OCI-LY1 (cell line): ENCODE data around the gene PHLPP1.

Source experiments
- H2AFZ ChIP-seq: fragments of 200-600 bp; sonication (generic), shearing (Covaris generic); 2 replicates; pipeline ENCODE4 v1.6.0; 2014; ENCODE audit warnings: antibody characterized with exemption, mild to moderate bottlenecking, low read length
- H3F3A ChIP-seq: fragments of 200-600 bp; sonication (generic), shearing (Covaris generic); 2 replicates; pipeline ENCODE4 v1.6.0; 2014; ENCODE audit warnings: mild to moderate bottlenecking, antibody characterized with exemption, low read length, moderate library complexity; ENCODE audit not compliant: insufficient read depth
- H3K27ac ChIP-seq: fragments of 200-600 bp; sonication (generic); 2 replicates; pipeline ENCODE4 v1.5.1; 2014; ENCODE audit warnings: low read length, mixed run types, mild to moderate bottlenecking, low read depth; ENCODE audit not compliant: poor library complexity, severe bottlenecking
- H3K27me3 ChIP-seq: fragments of 200-600 bp; sonication (generic); 2 replicates; pipeline ENCODE4 v1.6.0; 2014; ENCODE audit warnings: antibody characterized with exemption, mild to moderate bottlenecking, low read length, moderate library complexity; ENCODE audit not compliant: insufficient read depth
- H3K36me3 ChIP-seq: fragments of 200-600 bp; sonication (generic); 2 replicates; pipeline ENCODE4 v1.6.1; 2014; ENCODE audit warnings: mild to moderate bottlenecking, antibody characterized with exemption, low read length, moderate library complexity, mixed read lengths; ENCODE audit not compliant: insufficient read depth
- H3K4me1 ChIP-seq: fragments of 200-600 bp; sonication (generic); 2 replicates; pipeline ENCODE4 v1.5.1; 2014; ENCODE audit warnings: mild to moderate bottlenecking, low read length, moderate library complexity; ENCODE audit not compliant: insufficient read depth, severe bottlenecking
- H3K4me2 ChIP-seq: fragments of 200-600 bp; sonication (generic), shearing (Covaris generic); 2 replicates; pipeline ENCODE4 v1.6.1; 2014; ENCODE audit warnings: low read length
- H3K4me3 ChIP-seq: fragments of 200-600 bp; sonication (generic); 2 replicates; pipeline ENCODE4 v1.5.1; 2014; ENCODE audit warnings: low read length, low read depth, mild to moderate bottlenecking, mixed read lengths; ENCODE audit not compliant: poor library complexity, severe bottlenecking
- H3K79me2 ChIP-seq: fragments of 200-600 bp; shearing (Covaris generic); 2 replicates; pipeline ENCODE4 v1.6.1; 2016; ENCODE audit warnings: mixed run types, low read length, mixed read lengths; ENCODE audit not compliant: insufficient read depth
- H3K9ac ChIP-seq: fragments of 200-600 bp; sonication (generic), shearing (Covaris generic); 2 replicates; pipeline ENCODE4 v1.6.1; 2014; ENCODE audit warnings: mild to moderate bottlenecking, low read length, mixed read lengths
- H3K9me2 ChIP-seq: fragments of 200-600 bp; sonication (generic), shearing (Covaris generic); 2 replicates; pipeline ENCODE4 v1.6.1; 2014; ENCODE audit warnings: low read depth, mild to moderate bottlenecking, low read length, mixed read lengths
- H3K9me3 ChIP-seq: fragments of 200-600 bp; shearing (Covaris generic); 2 replicates; pipeline ENCODE4 v1.6.1; 2014; ENCODE audit warnings: low read length, mixed read lengths
- H4K20me1 ChIP-seq: fragments of 200-600 bp; sonication (generic), shearing (Covaris generic); 2 replicates; pipeline ENCODE4 v1.6.0; 2016; ENCODE audit warnings: mild to moderate bottlenecking, low read length; ENCODE audit not compliant: insufficient read depth
- EZH2 ChIP-seq: fragments of 200-600 bp; sonication (generic), shearing (Covaris generic); IDR thresholded peaks from 2 replicates; pipeline ENCODE4 v1.8.0; 2017; ENCODE audit warnings: borderline replicate concordance, mixed run types, mild to moderate bottlenecking, antibody characterized with exemption, low read length, moderate library complexity, mixed read lengths
- TF ChIP-seq, protein P1 (sequence below): fragments of 200-600 bp; sonication (generic), shearing (Covaris generic); IDR thresholded peaks from 2 replicates; pipeline ENCODE4 v1.5.1; 2017; ENCODE audit warnings: mild to moderate bottlenecking, antibody characterized with exemption, low read length, moderate library complexity, mixed read lengths

PHLPP1 gene

DNA sequence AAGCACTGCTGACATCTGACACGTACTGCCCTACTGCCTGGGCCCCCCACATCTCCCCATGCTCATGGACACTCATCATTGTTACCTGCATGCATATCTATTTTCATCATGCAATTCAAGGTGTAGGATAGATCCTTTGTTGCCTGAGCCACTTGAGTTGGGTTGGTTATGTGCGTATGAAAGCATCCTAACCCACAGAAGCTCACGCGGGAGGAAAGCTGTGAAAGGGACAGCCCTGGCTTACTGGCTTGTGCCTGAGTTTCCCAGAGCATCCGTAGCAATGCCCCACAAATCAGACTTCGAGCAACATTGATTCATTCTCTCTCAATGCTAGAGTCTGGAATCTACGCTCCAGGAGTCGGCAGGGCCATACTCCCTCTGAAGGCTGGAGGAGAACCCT, 285.5 kb downstream of the PHLPP1 start:
- no peak overlapping the region for H2AFZ ChIP-seq
- no peak overlapping the region for H3K27ac ChIP-seq
- H3K9ac ChIP-seq: no peak overlapping the region
- TF ChIP-seq, protein P1, sequence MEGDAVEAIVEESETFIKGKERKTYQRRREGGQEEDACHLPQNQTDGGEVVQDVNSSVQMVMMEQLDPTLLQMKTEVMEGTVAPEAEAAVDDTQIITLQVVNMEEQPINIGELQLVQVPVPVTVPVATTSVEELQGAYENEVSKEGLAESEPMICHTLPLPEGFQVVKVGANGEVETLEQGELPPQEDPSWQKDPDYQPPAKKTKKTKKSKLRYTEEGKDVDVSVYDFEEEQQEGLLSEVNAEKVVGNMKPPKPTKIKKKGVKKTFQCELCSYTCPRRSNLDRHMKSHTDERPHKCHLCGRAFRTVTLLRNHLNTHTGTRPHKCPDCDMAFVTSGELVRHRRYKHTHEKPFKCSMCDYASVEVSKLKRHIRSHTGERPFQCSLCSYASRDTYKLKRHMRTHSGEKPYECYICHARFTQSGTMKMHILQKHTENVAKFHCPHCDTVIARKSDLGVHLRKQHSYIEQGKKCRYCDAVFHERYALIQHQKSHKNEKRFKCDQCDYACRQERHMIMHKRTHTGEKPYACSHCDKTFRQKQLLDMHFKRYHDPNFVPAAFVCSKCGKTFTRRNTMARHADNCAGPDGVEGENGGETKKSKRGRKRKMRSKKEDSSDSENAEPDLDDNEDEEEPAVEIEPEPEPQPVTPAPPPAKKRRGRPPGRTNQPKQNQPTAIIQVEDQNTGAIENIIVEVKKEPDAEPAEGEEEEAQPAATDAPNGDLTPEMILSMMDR: no peak
- no peaks in the 10 kb centered on the region for H3K4me1 ChIP-seq
- no peaks in the 10 kb centered on the region for H3K9me2 ChIP-seq
- H3K79me2 ChIP-seq: no peaks in the 10 kb centered on the region
- H3K4me3 ChIP-seq: no peak overlapping the region
- H3K36me3 ChIP-seq: no peaks in the 10 kb centered on the region
- H3K4me2 ChIP-seq: no peak overlapping the region
- H3K27me3 ChIP-seq: 0 out of 2 replicates have a peak, but pooled peaks cover 3% of the 10 kb centered on the region
- no peaks in the 10 kb centered on the region for H3F3A ChIP-seq
- H4K20me1 ChIP-seq: no peaks in the 10 kb centered on the region
- H3K9me3 ChIP-seq: no peaks in the 10 kb centered on the region

DNA sequence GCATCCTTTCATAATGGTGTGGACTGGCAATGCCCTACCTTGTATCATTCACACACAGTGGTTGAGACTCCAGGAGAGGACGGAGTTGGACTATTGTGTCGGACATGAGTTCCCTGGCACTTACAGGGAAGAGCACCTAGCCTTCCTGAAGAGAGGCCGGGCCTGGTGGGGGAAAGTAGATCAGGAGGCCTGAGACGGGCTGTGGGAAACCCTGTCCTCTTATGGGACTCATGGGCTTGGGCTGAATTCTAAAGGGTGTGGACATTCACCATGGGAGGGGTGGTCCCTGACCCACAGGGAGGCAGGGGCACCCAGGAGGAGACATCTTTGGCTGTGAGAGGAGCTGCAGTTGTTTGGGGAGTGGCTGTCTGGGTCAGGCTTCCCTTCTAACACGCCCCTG, 286.5 kb downstream of the PHLPP1 start:
- 0 out of 2 replicates have a peak, but pooled peaks cover 3% of the 10 kb centered on the region for H3K27me3 ChIP-seq
- no peak overlapping the region for H2AFZ ChIP-seq
- no peaks in the 10 kb centered on the region for H3K9me3 ChIP-seq
- H3K9ac ChIP-seq: no peak overlapping the region
- no peak overlapping the region for H3K4me2 ChIP-seq
- H3K4me3 ChIP-seq: no peak overlapping the region
- no peaks in the 10 kb centered on the region for H3K4me1 ChIP-seq
- no peaks in the 10 kb centered on the region for H3K9me2 ChIP-seq
- no peaks in the 10 kb centered on the region for H4K20me1 ChIP-seq
- no peak overlapping the region for H3K27ac ChIP-seq
- H3K36me3 ChIP-seq: no peaks in the 10 kb centered on the region
- no peaks in the 10 kb centered on the region for H3K79me2 ChIP-seq
- TF ChIP-seq, protein P1: no peak
- TF ChIP-seq EZH2: no peak
- no peaks in the 10 kb centered on the region for H3F3A ChIP-seq

DNA sequence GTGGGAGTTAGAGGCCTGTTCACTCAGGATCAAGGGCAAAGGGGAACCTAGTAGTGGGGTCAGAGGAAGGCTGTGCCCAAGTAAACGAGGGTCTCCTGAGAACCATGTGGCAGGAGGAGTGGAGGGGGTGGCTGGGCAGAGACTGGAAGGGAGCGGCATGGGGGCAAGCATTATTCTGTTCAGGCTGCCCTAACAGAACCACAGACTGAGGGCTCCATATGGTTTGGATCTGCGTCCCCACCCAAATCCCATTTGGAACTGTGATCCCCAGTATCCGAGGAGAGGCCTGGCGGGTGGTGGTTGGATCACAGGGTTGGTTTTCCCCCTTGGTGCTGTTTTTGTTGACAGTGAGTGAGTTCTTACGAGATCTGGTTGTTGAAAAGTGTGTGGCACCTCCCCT, 287.0 kb downstream of the PHLPP1 start:
- H3K79me2 ChIP-seq: no peaks in the 10 kb centered on the region
- no peaks in the 10 kb centered on the region for H3K36me3 ChIP-seq
- no peaks in the 10 kb centered on the region for H3F3A ChIP-seq
- H3K27me3 ChIP-seq: 0 out of 2 replicates have a peak, but pooled peaks cover 3% of the 10 kb centered on the region
- H3K4me3 ChIP-seq: no peak overlapping the region
- no peaks in the 10 kb centered on the region for H3K9me3 ChIP-seq
- H3K27ac ChIP-seq: no peak overlapping the region
- no peak overlapping the region for H3K4me2 ChIP-seq
- no peak overlapping the region for H3K9ac ChIP-seq
- TF ChIP-seq, protein P1: no peak
- TF ChIP-seq EZH2: no peak
- no peaks in the 10 kb centered on the region for H3K9me2 ChIP-seq
- H2AFZ ChIP-seq: peak overlapping the region; percentile 83; the same call in 1 of the 2 replicates
- no peaks in the 10 kb centered on the region for H4K20me1 ChIP-seq
- H3K4me1 ChIP-seq: no peaks in the 10 kb centered on the region
